D341Med (cell line): Measurements from ENCODE around the gene ATP10A.

ENCODE experiments used
- DNase-seq: peaks from one replicate; pipeline ENCODE4 v3.0.0; 2012; ENCODE audit warnings: low spot score

Gene ATP10A

GRCh38 chr15:25739687-25740121 is 123.4 kb downstream of the ATP10A start:
- DNase-seq, result no peak

DNA sequence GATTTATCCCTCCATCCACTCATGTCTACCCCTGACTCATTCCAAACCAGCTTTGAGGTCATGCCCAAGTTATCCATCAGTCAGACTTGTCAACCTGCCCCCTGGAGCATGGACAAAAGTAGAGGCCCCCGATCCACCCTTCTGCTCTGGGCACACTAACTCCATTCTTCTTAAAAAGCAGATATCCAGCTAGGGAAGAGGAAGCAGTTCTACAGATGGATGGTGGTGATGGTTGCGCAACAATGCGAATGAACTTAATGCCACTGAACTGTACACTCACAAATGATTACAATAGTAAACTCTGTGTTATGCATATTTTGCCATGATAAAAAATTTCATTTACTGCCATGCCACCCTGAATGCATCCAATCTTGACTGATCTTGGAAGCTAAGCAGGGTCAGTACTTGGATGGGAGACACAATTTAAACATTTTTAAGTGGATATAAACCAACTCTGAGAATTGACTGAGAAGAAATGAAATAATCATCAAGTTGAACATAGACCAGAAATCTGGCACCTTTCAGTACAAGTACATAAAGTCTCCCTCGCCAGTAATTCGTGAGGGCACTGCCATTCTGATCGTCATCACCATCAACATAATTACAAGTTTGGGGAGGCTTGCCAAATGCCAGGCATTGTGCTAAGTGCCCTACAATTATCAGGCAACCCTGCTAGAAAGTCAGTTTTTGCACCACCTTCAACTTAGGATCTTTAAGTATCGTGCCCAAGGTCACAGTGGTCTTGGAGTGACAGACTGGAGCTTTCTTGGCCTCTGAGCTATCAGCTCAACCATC is 124.8 kb downstream of the ATP10A start:
- no peak for DNase-seq

DNA sequence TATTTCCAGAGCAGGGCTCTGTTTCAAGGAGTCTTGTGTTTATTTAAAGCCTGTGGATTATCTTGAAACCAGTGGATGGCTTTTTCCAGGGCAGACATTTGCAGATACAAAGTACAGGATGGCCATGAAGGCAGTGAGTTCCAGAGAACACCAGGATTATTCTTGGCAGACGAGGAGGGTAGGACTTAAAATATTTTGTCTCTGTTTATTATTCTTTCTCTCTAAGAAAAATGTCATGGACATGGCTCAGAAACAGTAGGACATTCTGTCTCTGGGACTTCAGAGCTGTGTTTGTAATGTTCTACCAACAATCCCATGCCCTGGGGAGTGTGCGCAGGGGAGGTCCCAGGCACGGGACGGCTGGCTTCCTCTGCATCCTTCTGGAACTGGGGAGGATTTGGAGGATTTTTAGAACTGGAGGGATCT is 125.9 kb downstream of the ATP10A start:
- no peak for DNase-seq

DNA sequence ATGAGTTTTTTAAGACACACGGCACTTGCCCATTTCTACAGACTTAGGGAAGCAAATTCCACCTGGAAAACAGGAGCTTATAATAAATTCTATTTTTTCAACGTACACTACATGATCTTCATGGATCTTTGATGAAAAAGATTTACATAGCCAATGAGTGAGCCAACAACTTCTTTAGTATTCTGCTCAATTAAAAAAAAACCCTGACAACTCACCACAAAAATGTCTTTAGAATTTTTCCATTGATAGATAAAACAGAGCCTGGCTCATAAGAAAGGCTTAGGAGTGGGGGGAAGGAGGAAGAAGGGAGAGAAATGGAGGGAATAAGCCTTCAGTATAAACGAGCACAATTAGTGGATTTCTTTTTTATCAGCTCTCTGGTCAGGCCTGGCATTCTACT is 126.7 kb downstream of the ATP10A start:
- DNase-seq, result no peak

DNA sequence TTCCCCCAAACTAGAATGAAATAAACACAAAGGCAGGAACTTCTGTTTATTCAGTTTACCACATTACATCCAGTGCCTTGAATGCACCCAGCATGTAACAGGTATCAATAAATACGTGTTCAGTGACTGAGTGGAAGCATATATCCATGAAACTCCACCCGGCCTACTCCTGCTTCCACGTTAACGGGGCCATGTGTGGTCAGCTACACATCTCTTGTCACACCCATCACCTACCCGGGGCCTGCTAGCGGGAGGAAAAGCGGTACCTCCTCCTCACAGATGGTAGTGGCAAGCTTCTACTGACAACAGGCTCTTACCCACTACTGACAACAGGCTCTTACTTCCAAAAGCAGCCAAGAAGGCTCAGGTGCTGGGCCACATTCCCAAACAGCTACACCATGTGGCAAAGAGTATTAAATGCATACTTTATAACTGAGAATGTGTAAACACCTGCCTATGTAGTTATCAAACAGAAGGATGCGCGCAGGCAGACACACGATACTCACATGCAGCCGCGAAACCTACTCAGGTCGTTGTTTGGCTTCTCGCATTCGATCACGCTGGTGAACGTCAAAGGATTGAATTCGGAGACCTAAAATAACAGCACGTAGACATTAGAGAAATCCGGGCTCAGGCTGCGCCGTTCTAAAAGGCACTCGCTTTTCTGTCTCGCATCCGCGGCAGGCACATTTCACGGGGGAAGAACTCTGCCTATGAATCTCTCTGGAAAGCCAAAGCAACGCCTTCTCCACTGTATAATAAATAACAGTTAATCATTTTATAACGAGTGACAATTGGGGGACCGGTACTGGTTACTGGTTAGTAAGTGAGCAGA is 127.4 kb downstream of the ATP10A start:
- DNase-seq, result no peak

GRCh38 chr15:25734680-25735355 is 128.3 kb downstream of the ATP10A start:
- DNase-seq, result no peak

DNA sequence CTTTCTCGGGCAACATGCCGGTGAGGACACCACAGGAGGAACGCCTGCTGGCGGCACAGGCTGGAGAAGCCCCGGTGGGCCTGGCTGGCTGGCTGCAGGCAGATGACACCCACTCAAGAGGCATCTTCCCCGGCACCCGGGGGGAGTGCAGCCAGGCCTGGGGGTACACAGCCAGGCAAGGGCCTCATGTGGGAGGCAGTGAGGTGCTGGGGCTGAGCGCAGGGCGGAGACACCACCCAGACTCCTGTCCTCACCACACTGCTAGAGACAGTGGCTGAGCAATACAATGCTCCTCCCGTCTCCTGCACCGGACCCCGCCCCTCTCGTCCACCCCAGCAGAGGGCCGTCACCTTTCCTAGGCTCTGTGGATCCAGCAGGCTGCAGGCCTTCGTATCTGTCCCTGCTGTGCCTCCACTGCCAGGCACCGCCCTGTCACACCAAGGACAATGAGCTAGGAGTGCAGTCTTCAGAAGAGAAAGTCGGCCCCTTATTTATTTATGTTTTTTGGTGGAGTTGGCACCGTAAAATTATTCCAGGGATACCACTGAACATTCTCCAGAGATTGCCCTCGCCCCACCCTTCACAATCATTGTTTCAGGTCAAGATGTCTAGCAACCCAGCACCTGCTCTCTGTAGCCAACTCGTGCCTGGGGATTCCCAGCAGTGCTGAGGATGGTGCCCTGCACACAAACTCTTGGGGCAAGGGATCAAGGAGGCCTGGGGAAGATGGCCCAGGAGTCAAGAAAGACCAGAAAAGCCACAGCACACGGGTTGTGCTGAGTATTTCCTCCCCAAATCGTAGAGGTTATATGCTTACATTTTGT is 129.1 kb downstream of the ATP10A start:
- DNase-seq, result no peak

DNA sequence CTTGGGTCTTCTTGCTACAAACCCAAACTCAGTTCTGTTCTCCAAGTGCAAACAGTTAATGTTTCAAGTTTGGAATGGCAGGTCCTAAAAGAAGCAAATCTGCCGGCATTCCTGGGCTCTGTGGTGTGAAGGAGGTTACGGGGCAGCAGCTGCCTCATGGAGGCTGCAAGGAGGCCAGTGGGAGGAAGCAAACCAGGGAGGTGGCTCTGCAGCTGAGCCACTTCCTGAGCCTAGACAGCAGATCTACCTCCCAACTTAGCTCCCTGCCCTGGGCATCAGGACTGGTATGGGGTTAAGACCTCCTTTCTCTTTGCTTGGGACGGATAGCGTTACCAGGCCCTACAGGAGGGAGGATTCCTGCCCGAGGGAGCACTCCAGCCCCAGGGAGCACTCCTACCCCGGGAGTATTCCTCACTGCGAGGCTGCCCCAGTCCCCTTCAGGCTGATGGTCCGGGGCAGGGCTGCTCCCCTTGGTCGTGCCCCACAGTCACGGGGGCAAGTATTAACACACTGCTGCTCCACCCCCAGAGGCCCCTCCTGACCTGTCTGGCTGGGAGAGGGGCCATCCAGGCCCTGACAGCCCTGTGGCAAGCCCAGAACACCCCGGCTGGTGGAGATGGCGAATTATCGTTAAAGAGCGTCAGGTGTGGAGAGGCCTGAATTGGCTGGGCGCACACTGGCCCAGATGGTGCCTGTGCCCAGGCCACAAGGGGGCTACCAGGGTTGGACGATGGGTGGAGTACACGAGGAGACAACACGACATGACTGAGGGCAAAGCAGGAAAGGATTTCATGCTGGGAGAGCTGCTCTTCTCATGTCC is 129.9 kb downstream of the ATP10A start:
- DNase-seq, result no peak

- no peak for DNase-seq
Observed at GRCh38 chr15:25732191-25732590, 130.9 kb downstream of the ATP10A start.

DNA sequence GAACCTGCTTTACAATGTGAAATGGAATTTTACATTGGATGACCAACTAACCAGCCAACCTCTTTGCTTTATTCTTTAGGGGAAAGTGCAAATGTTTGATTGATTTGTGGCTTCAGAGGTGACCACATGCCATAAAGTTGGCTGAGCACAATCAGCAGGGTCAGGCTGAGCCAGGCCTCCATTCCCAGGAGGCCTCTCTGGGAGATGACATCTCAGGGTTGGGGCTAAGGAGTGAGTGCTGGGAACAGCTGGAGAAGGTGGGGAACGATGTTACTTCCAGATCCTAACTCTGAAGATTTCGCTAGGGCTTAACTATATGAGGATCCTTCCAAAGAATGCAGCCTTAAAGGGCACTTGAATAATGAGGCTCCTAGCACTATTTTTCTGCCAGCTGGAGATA is 131.7 kb downstream of the ATP10A start:
- no peak for DNase-seq

DNA sequence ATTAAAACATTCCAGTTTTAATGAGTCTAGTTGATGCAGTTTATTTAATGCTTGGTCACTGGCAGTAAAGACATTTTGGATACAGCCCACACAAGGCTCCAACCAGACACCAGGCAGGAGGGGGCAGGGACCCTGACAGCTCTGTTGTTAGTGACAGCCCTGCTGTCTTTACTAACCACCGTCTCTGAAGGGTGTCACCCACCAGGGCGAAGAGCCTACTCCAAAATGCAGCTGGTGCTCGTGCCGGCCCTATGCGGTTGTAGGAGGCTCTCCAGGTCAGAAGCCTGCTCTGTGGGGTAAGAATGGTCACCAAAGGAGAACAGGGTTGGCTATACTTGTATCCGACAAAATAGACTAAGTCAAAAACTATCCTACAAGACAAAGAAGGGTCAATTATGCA is 132.2 kb downstream of the ATP10A start:
- no peak for DNase-seq

- DNase-seq, result no peak
Observed at GRCh38 chr15:25728816-25729215, 134.3 kb downstream of the ATP10A start.

DNA sequence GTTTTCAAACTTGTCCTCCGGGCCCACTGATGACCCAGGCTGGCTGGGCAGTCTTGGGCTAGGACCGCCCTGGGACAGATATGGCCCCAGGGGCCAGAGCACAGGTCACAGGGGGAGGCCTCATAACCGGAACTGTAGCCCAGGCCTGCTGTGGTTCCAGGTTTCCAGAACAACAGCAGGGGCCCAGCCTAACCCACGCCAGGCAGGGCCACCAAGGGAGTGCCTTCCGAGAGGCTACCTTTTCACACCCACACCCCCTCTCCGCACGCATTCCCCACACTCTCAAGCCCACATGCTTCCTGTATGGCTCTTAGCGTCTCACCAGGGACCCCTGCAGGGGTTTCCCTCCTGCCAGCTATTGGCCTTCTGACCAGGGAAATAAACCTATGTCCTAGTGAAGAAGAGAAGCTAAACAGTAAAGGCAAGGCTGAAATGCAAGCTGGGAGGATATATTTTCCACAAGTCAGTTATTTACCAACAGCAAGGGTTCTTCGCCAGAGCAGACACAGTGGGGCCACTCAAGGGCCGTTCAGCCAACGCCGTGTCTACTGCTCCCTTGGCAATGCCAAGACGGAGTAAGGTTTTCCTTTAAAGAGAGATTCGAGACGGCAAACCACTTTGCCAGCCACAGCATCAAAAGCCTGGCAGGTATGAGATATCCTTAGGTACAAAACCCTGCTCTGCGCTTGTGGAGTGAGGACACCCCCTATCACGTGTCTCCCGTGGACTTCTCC is 135.1 kb downstream of the ATP10A start:
- no peak for DNase-seq

DNA sequence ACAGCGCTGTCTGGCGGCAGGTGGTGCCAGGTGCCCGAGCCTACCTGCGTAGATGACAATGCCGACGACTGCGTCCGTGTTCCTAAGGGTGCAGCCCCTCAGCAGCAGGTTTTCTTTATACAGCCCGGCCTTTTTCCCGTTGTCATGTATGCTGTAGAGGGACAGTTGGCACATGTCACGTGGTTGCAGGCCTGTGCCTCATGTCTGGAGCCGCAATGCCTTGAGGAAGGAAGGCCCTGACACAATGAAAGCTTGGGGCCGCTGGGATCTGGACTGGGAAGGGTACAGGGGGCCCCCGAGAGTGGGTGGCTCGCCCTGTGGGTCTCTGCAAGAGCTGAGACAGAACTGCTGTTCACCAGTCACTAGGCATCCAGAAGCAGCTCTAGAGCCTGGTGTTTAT is 136.0 kb downstream of the ATP10A start:
- DNase-seq, result no peak

GRCh38 chr15:25725758-25726157 is 137.4 kb downstream of the ATP10A start:
- no peak for DNase-seq

- no peak for DNase-seq
Observed at GRCh38 chr15:25724899-25725298, 138.2 kb downstream of the ATP10A start.

DNA sequence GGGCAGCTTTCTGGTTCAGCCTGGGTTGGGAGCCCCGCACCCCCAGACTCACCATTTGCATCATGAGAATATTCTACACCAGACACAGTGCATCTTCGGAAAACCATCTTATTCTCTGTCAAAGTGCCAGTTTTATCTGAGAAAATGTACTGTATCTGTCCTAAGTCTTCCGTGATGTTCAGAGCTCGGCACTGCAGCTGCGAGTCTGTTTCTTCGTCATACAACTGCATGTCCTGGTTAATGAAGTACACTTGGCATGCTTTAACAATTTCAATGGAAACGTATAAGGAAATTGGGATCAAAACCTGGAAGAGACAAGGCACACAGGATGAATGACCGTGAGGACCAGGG is 141.5 kb downstream of the ATP10A start:
- no peak for DNase-seq

DNA sequence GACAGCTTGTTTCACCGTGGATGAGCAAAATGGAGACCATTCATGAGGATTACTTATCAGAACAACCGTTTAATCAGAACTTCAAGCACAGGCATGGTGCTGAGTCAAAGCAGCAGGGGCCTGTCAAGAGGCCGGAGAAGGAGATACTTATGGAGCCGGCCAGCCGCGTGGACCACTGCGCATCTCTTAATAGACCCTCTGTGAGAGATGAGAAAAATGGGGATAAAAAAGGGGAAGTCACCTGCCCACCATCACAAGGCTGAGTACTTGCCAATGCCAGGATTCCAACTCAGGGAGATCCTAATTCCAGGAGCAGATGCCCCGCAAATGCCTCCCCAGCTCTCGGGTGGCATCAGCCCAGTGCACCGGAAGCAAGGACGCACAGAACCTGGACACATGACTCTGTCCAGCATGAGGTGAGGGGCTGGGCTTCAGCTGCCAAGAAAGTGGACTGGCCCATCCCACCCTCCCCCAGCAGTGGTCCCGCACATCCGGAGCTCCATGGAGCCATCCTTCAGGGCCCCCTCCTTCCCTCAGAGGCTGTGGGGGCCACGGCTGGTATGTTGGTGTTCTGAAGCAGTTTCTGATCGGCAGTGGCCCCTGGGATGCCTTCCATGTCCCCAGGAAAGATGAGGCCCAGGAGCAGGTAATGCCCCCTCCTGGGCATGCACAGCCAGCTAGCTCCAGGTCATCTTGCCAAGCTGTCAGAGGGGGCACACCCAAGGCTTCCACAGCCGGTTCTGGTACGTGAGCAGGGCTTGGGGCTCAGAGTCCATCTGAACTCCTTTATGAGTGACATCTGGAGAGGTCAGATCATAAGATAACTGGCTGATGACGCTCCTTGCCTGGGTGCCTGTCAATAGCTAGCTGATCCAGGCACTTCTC is 143.8 kb downstream of the ATP10A start:
- DNase-seq, result no peak

GRCh38 chr15:25718597-25718996 is 144.5 kb downstream of the ATP10A start:
- DNase-seq, result no peak
